ENCODE data around the gene NPFFR2.

GRCh38 chr4:72019688-72020087 is 12.1 kb upstream of the NPFFR2 start:
- no peak for TF ChIP-seq CTCF (IDR thresholded peaks at IDR 0.05 in 2 of 3, conservative IDR thresholded peaks at IDR 0.05 in 1 of 3; ENCODE audit: insufficient read depth in 2 of 3, low read depth in 1 of 3, low read length in 3 of 3)
- no peak for TF ChIP-seq BACH1 (tag; IDR thresholded peaks at IDR 0.05)
